ENCODE data around the gene HELQ. TPM values are rescaled to one million over a fixed set of nuclear protein-coding genes. Genes with fewer than 3 reads are reported as not detected.

Gene HELQ
- total and polyA plus RNA-seq, 12 donors = 12.1 to 80.0 (median 32.7) TPM

GRCh38 chr4:83454686-83455085 lies 937 bp downstream of the HELQ start:
- Histone ChIP-seq H3K36me3 (replicated peaks in 1 of 2) (peaks cover 0 to 25% of the 10 kb centered on the region in 2 donors), H3K27ac (peak overlapping the region; percentile 95 to 99 (median 99)), H3K4me1 (replicated peaks in 1 of 2) (peaks cover 26 to 49% of the 10 kb centered on the region in 2 donors), H3K27me3 (no peaks in the 10 kb centered on the region), H3K4me3 (peak overlapping the region; percentile 69 to 92 (median 88)), H3K9me3 (replicated peaks in 1 of 3) (no peaks in the 10 kb centered on the region)
- WGBS, 4 donors = 13 to 19% (median 15%) methylated on average over 6 of the region's 6 CpGs
- intact Hi-C loops (cut with DNase I) = loop anchor here in 1 of 2 donors (10.0 kb wide), 1 partner anchor 90 kb away; no protein-coding TSS in a partner anchor
- TF ChIP-seq, protein P1, sequence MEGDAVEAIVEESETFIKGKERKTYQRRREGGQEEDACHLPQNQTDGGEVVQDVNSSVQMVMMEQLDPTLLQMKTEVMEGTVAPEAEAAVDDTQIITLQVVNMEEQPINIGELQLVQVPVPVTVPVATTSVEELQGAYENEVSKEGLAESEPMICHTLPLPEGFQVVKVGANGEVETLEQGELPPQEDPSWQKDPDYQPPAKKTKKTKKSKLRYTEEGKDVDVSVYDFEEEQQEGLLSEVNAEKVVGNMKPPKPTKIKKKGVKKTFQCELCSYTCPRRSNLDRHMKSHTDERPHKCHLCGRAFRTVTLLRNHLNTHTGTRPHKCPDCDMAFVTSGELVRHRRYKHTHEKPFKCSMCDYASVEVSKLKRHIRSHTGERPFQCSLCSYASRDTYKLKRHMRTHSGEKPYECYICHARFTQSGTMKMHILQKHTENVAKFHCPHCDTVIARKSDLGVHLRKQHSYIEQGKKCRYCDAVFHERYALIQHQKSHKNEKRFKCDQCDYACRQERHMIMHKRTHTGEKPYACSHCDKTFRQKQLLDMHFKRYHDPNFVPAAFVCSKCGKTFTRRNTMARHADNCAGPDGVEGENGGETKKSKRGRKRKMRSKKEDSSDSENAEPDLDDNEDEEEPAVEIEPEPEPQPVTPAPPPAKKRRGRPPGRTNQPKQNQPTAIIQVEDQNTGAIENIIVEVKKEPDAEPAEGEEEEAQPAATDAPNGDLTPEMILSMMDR (IDR thresholded peaks at IDR 0.05) = no peak
- TF ChIP-seq POLR2A (IDR thresholded peaks at IDR 0.05) = no peak
- peak in 2 of 7 donors; percentile 13 to 14 for DNase-seq

DNA sequence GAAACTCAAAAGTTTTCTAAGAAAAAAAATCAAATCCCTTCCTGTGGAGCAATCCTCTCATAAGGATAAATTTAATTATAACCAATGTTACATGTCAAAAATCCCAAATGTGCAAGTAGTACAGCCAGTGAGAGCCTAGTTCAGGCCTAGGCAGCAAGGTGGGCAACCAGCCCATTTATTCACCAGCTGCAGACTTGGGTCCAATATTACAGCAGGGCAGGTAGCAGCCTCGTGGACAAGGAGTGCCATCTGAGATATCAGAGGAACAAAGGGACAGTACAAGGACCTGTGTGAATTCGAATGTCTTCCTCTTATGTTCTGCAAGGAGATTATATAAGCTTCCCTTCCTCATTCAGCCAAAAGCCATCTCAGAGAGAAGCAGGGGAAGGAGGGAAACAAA lies 6.6 kb downstream of the HELQ start:
- Histone ChIP-seq H3K27ac (no peak overlapping the region), H3K4me3 (no peak overlapping the region), H3K36me3 (replicated peaks in 1 of 2) (peaks cover 0 to 27% of the 10 kb centered on the region in 2 donors), H3K27me3 (no peaks in the 10 kb centered on the region), H3K4me1 (replicated peaks in 1 of 2) (peaks cover 10 to 22% of the 10 kb centered on the region in 2 donors), H3K9me3 (replicated peaks in 1 of 3) (no peaks in the 10 kb centered on the region)
- TF ChIP-seq POLR2A (IDR thresholded peaks at IDR 0.05) = no peak
- TF ChIP-seq, protein P1 (IDR thresholded peaks at IDR 0.05) = no peak
- intact Hi-C loops (cut with DNase I) = no loop called here
- no peak for DNase-seq
- WGBS, 4 donors = 57 to 72% (median 68%) methylated on average over 2 of the region's 2 CpGs

DNA sequence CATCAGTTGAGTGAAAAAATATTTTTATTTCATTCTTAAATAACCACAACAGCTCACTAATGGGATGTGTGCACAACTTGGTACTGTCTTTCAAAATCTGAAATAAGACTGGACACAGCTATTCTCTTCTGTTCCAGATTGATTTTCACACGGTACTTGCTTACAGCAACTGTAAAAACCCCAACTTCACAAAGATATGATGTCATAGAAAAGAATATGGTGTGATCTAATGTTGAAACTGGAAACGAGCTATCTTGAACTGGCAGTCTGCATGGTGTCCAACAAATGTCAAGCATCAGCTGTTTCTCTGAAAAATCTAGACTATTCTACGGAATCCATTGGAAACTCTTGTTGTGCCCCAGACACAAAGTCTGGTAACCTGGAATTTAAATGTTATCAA lies 14.7 kb downstream of the HELQ start:
- Histone ChIP-seq H3K4me3 (no peak overlapping the region), H3K4me1 (replicated peaks in 1 of 2) (no peaks in the 10 kb centered on the region), H3K27ac (no peak overlapping the region), H3K36me3 (replicated peaks in 1 of 2) (peaks cover 0 to 55% of the 10 kb centered on the region in 2 donors), H3K27me3 (no peaks in the 10 kb centered on the region), H3K9me3 (replicated peaks in 1 of 3) (no peaks in the 10 kb centered on the region)
- WGBS, 4 donors = 82 to 90% (median 88%) methylated on average over 3 of the region's 3 CpGs
- DNase-seq = no peak
- TF ChIP-seq, protein P1 (IDR thresholded peaks at IDR 0.05) = no peak
- TF ChIP-seq POLR2A (IDR thresholded peaks at IDR 0.05) = no peak
- intact Hi-C loops (cut with DNase I) = no loop called here

DNA sequence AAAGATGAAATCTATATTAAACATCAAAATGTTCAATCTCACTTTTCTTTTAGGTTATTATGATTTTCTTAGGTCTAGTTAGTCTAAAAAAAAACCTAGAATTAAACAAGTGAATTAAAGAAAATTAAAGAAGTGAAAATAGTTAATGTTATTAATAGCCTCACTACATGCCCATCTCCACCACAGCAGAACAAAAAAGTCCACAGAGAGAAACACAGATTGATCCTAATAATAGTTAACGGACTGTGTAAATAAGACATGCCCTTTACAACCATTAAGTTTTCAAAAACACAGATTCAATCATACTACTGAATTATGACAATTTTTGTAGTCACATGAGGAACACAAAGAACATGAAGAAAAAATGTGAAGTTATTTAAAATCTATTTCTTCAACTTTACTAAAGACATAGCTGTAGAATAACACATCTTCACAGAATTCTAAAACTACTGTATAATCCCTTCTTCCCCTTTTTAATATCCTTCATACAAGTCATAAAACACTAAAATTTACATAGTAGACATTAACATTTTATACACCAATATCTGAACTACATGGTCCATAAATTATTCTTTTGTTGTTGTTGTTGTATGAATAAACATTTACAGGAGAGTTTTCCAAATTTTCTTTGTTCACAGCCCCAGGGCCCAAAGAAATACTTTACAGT lies 15.3 kb downstream of the HELQ start:
- TF ChIP-seq, protein P1 (IDR thresholded peaks at IDR 0.05) = no peak
- no peak for TF ChIP-seq POLR2A (IDR thresholded peaks at IDR 0.05)
- H3K9me3 ChIP-seq (replicated peaks in 1 of 3) = no peaks in the 10 kb centered on the region
- no peaks in the 10 kb centered on the region for H3K4me1 ChIP-seq (replicated peaks in 1 of 2)
- DNase-seq = no peak
- no peaks in the 10 kb centered on the region for H3K27me3 ChIP-seq
- peaks cover 0 to 52% of the 10 kb centered on the region in 2 donors for H3K36me3 ChIP-seq (replicated peaks in 1 of 2)
- intact Hi-C loops (cut with DNase I) = no loop called here
- no peak overlapping the region for H3K4me3 ChIP-seq
- H3K27ac ChIP-seq = no peak overlapping the region
- WGBS, 4 donors = 93 to 96% (median 95%) methylated on average over 1 of the region's 1 CpG
